HCT116 (cell line): ENCODE data around the gene CYSTM1. TPM values are rescaled to one million over a fixed set of nuclear protein-coding genes. Genes with fewer than 3 reads are reported as not detected.

ENCODE experiments used
- ATAC-seq: fragments of 200-7000 bp; cut with Tn5 transposase; 2 replicates; pipeline ENCODE4 v1.9.1; 2020; ENCODE audit warnings: mild to moderate bottlenecking, moderate library complexity
- BruUV-seq: library from RNA; stranded (reverse); fragments of 400-500 nt; replicated peaks from 2 replicates; lab custom pipeline; 2021; lab: Mats Ljungman, UMichigan
- CTCF ChIA-PET: fragments of 300-600 bp; sonication (Branson Sonifier 250); formaldehyde crosslinking; loops from one replicate; lab custom pipeline; 2021; ENCODE audit warnings: antibody characterized with exemption; lab: Charles Lee
- POLR2A ChIA-PET: fragments of 300-600, 350-600 bp; sonication (Branson Sonifier 250); formaldehyde crosslinking; loops from one replicate; lab custom pipeline; 2021; ENCODE audit warnings: antibody characterized with exemption; lab: Charles Lee
- RAD21 ChIA-PET, 2 experiments: fragments of 300-600 bp; sonication (Branson Sonifier 250); formaldehyde crosslinking; loops; one replicate each; lab custom pipeline; 2023; ENCODE audit warnings: low total read pairs in 2 of 2; ENCODE audit not compliant: uncharacterized antibody in 2 of 2, unreplicated experiment in 2 of 2, low non-redundant PET in 1 of 2; lab: Charles Lee
- DNase-seq: peaks from one replicate; pipeline ENCODE4 v3.0.0-alpha.2; 2010; ENCODE audit warnings: low read depth, low spot score
- H2AFZ ChIP-seq: fragments of 200-600 bp; shearing (Covaris generic), sonication (generic); 2 replicates; pipeline ENCODE4 v1.6.1; 2017; ENCODE audit warnings: low read depth, mixed run types, mixed read lengths, antibody characterized with exemption, low read length; ENCODE audit not compliant: poor library complexity, severe bottlenecking
- H3K27ac ChIP-seq: 2 replicates; pipeline ENCODE4 v1.5.1; 2012; ENCODE audit warnings: low read depth, low read length
- H3K27me3 ChIP-seq: fragments of 200-600 bp; sonication (generic); 2 replicates; pipeline ENCODE4 v1.6.1; 2016; ENCODE audit warnings: mixed run types, low read length, mixed read lengths; ENCODE audit not compliant: insufficient read depth
- H3K36me3 ChIP-seq, 2 experiments: fragments of 200-500 bp in 1 of 2; fragments of 200-600 bp in 1 of 2; sonication (Bioruptor generic) in 1 of 2; sonication (generic) in 1 of 2; 2 replicates each; pipeline versions ENCODE4 v1.5.1 to v1.6.1; 2014 to 2016; ENCODE audit warnings: low read length in 2 of 2, inconsistent platforms in 1 of 2, mixed read lengths in 1 of 2, mixed run types in 1 of 2; ENCODE audit not compliant: insufficient read depth in 2 of 2, control insufficient read depth in 1 of 2
- H3K4me1 ChIP-seq, 2 experiments: fragments of 200-600 bp in 1 of 2; sonication (generic) in 1 of 2; 2 replicates each; pipeline versions ENCODE4 v1.5.1 to v1.6.1; 2012 to 2017; ENCODE audit warnings: low read length in 2 of 2, inconsistent platforms in 1 of 2, mild to moderate bottlenecking in 1 of 2, mixed read lengths in 1 of 2, mixed run types in 1 of 2, moderate library complexity in 1 of 2; ENCODE audit not compliant: insufficient read depth in 2 of 2, control insufficient read depth in 1 of 2
- H3K4me2 ChIP-seq: fragments of 200-600 bp; sonication (generic); 2 replicates; pipeline ENCODE4 v1.6.1; 2017; ENCODE audit warnings: mixed run types, low read length, mixed read lengths
- H3K4me3 ChIP-seq, 2 experiments: fragments of 200-600 bp in 1 of 2; sonication (generic) in 1 of 2; replicated peaks in 1 of 2; 2 replicates each; pipeline ENCODE4 v1.5.1; 2011 to 2016; ENCODE audit warnings: low read length in 2 of 2, control low read depth in 1 of 2, low read depth in 1 of 2, mild to moderate bottlenecking in 1 of 2, mixed read lengths in 1 of 2, mixed run types in 1 of 2
- H3K79me2 ChIP-seq: fragments of 200-600 bp; sonication (generic); 2 replicates; pipeline ENCODE4 v1.6.1; 2017; ENCODE audit warnings: mild to moderate bottlenecking, mixed run types, low read length, moderate library complexity, mixed read lengths; ENCODE audit not compliant: insufficient read depth
- H3K9ac ChIP-seq: fragments of 200-600 bp; sonication (generic); 2 replicates; pipeline ENCODE4 v1.6.1; 2016; ENCODE audit warnings: low read length, mixed read lengths
- H3K9me2 ChIP-seq: fragments of 200-600 bp; sonication (generic), shearing (Covaris generic); 2 replicates; pipeline ENCODE4 v1.6.1; 2017; ENCODE audit warnings: mixed run types, mild to moderate bottlenecking, moderate library complexity; ENCODE audit not compliant: insufficient read depth
- H3K9me3 ChIP-seq, 2 experiments: fragments of 200-500 bp in 1 of 2; fragments of 200-600 bp in 1 of 2; sonication (Bioruptor generic) in 1 of 2; sonication (generic) in 1 of 2; 2 replicates each; pipeline ENCODE4 v1.6.1; 2014 to 2017; ENCODE audit warnings: low read length in 2 of 2, mixed read lengths in 2 of 2, inconsistent platforms in 1 of 2, low read depth in 1 of 2, mild to moderate bottlenecking in 1 of 2, mixed run types in 1 of 2, moderate library complexity in 1 of 2; ENCODE audit not compliant: control insufficient read depth in 1 of 2, insufficient read depth in 1 of 2
- H4K20me1 ChIP-seq: fragments of 200-600 bp; sonication (generic), shearing (Covaris generic); 2 replicates; pipeline ENCODE4 v1.6.1; 2017; ENCODE audit warnings: mixed run types, mild to moderate bottlenecking, moderate library complexity; ENCODE audit not compliant: insufficient read depth
- CTCF ChIP-seq, 3 experiments: fragments of 200-600 bp in 1 of 3; sonication (generic) in 1 of 3; IDR thresholded peaks in 2 of 3; conservative IDR thresholded peaks in 1 of 3; 2 replicates each; pipeline ENCODE4 v1.5.1; 2012 to 2017; ENCODE audit warnings: low read depth in 2 of 3, low read length in 2 of 3, antibody characterized with exemption in 1 of 3, borderline replicate concordance in 1 of 3, control low read depth in 1 of 3, mild to moderate bottlenecking in 1 of 3, mixed read lengths in 1 of 3, mixed run types in 1 of 3, moderate library complexity in 1 of 3; ENCODE audit not compliant: insufficient read depth in 1 of 3
- FOSL1 ChIP-seq: IDR thresholded peaks from 2 replicates; pipeline ENCODE4 v1.6.1; 2012; ENCODE audit warnings: low read depth
- JUND ChIP-seq: IDR thresholded peaks from 2 replicates; pipeline ENCODE4 v1.6.1; 2012
- SRF ChIP-seq: IDR thresholded peaks from 2 replicates; pipeline ENCODE4 v1.6.1; 2012; ENCODE audit warnings: low read depth
- ZBTB33 ChIP-seq: IDR thresholded peaks from 2 replicates; pipeline ENCODE4 v1.6.1; 2011; ENCODE audit warnings: mild to moderate bottlenecking, low read length, moderate library complexity; ENCODE audit not compliant: insufficient replicate concordance; ENCODE audit errors: extremely low read depth
- intact Hi-C: fragments of 100-400 bp; cut with micrococcal nuclease; formaldehyde crosslinking; loops from 2 replicates; pipeline ENCODE4 v1.10.0; 2022
- total RNA-seq: library from RNA; stranded (reverse); gene quantifications from one replicate; pipeline ENCODE4 v1.2.1, GENCODE V29; 2021; ENCODE audit not compliant: unreplicated experiment

Gene CYSTM1
- total RNA-seq, 1 experiment from 2014 or later = 56.0 TPM

GRCh38 chr5:140284013-140284412 lies 109.0 kb downstream of the CYSTM1 start:
- no peak overlapping the region for H2AFZ ChIP-seq
- H3K4me3 ChIP-seq = no peak overlapping the region
- no peaks in the 10 kb centered on the region for H3K9me2 ChIP-seq
- POLR2A ChIA-PET = no interaction called here
- peaks cover 66% of the 10 kb centered on the region for H3K79me2 ChIP-seq
- DNase-seq (no peak), ATAC-seq (no peak)
- no peaks in the 10 kb centered on the region for H3K4me1 ChIP-seq
- RAD21 ChIA-PET = no interaction called here
- H3K27me3 ChIP-seq = no peaks in the 10 kb centered on the region
- H3K36me3 ChIP-seq = peaks cover 0 to 2% of the 10 kb centered on the region in 2 experiments; a peak in 1 of 4 replicates
- no peak overlapping the region for H3K9ac ChIP-seq
- no peak overlapping the region for H3K4me2 ChIP-seq
- no peaks in the 10 kb centered on the region for H3K9me3 ChIP-seq
- no TSS peak for BruUV-seq
- no peak overlapping the region for H3K27ac ChIP-seq
- H4K20me1 ChIP-seq = 0 out of 2 replicates have a peak, but pooled peaks cover 5% of the 10 kb centered on the region
- TF ChIP-seq CTCF (IDR thresholded peaks at IDR 0.05 in 2 of 3, conservative IDR thresholded peaks at IDR 0.05 in 1 of 3; ENCODE audit: borderline replicate concordance in 1 of 3, insufficient read depth in 1 of 3, low read depth in 2 of 3, low read length in 2 of 3) (no peak), ZBTB33 (no peak), JUND (no peak), FOSL1 (no peak), SRF (no peak)
- CTCF ChIA-PET = no interaction called here
- intact Hi-C loops = no loop called here
